HEK293T (cell line): ENCODE data around the gene NECAB3.

Source experiments
- ARNT ChIP-seq: fragments of 450-650 bp; IDR thresholded peaks from 2 replicates; pipeline ENCODE4 v1.6.1; 2017; ENCODE audit warnings: mild to moderate bottlenecking
- BHLHE40 ChIP-seq: fragments of 450-650 bp; IDR thresholded peaks from 2 replicates; pipeline ENCODE4 v1.6.1; 2016; ENCODE audit warnings: mild to moderate bottlenecking, moderate library complexity, borderline replicate concordance
- FOXK2 ChIP-seq: fragments of 450-650 bp; IDR thresholded peaks from 2 replicates; pipeline ENCODE4 v1.6.1; 2016; ENCODE audit warnings: mild to moderate bottlenecking
- FOXM1 ChIP-seq: fragments of 450-650 bp; IDR thresholded peaks from 2 replicates; pipeline ENCODE4 v1.6.1; 2017; ENCODE audit warnings: mild to moderate bottlenecking, borderline replicate concordance
- HDGF ChIP-seq: fragments of 450-650 bp; IDR thresholded peaks from 2 replicates; pipeline ENCODE4 v1.6.1; 2017; ENCODE audit warnings: antibody characterized with exemption, borderline replicate concordance
- L3MBTL2 ChIP-seq: fragments of 450-650 bp; conservative IDR thresholded peaks from 2 replicates; pipeline ENCODE4 v1.6.1; 2016; ENCODE audit warnings: mild to moderate bottlenecking
- SUZ12 ChIP-seq: fragments of 450-650 bp; IDR thresholded peaks from 2 replicates; pipeline ENCODE4 v1.6.1; 2016; ENCODE audit warnings: mild to moderate bottlenecking
- TARDBP ChIP-seq: fragments of 450-650 bp; IDR thresholded peaks from 2 replicates; pipeline ENCODE4 v1.6.1; 2016
- TF ChIP-seq, protein P1 (sequence below): fragments of 450-650 bp; IDR thresholded peaks from 2 replicates; pipeline ENCODE4 v1.6.1; 2016

DNA sequence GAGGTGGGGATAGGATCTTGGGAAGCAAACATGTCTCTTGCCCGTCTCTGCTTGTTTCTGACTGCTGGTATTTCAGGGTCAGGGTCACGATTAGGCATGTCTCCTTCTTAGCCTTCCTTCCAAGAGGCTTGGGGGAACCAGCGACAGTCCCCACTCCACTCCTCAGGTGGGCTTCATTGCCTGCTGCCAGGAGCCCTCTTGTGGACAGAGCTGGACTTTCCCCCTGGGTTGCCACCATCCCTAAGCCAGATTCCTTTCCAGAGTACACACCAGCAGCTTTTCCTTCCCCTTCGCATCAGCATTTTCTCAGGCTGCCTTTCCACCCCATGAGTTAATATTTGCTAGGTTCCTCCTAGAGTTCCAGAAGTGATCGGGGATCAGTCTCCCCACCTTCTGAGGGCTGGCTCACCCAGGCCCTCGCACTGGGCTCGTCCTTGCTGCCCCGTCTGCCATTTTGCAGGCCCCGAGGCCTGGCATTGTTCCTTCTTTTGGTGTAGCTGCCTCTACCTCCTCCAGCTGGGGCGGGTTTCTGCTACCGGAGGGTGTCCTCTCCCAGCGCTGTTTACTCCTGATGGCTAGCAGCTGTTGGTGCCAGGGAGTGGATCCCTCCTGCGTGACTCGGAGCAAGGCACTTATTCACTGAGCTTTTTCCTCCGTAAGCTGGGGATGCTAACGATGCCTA lies 20.9 kb downstream of the NECAB3 start:
- TF ChIP-seq ARNT (no peak), HDGF (no peak), SUZ12 (no peak), L3MBTL2 (no peak), FOXM1 (no peak), FOXK2 (no peak), BHLHE40 (no peak), TARDBP (no peak)
- TF ChIP-seq, protein P1, sequence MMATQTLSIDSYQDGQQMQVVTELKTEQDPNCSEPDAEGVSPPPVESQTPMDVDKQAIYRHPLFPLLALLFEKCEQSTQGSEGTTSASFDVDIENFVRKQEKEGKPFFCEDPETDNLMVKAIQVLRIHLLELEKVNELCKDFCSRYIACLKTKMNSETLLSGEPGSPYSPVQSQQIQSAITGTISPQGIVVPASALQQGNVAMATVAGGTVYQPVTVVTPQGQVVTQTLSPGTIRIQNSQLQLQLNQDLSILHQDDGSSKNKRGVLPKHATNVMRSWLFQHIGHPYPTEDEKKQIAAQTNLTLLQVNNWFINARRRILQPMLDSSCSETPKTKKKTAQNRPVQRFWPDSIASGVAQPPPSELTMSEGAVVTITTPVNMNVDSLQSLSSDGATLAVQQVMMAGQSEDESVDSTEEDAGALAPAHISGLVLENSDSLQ: no peak
